Neural cell (in vitro differentiated cells): ENCODE results near the gene THRB.

ENCODE experiments used
- EZH2 ChIP-seq: fragments of 200-600, 300-800 bp; shearing (Covaris generic), sonication (generic); IDR thresholded peaks from 2 replicates; pipeline ENCODE4 v1.6.1; 2014; ENCODE audit warnings: antibody characterized with exemption, low read length, borderline replicate concordance, mild to moderate bottlenecking; ENCODE audit not compliant: insufficient read depth, poor library complexity, severe bottlenecking
- POLR2AphosphoS5 ChIP-seq: IDR thresholded peaks from 2 replicates; pipeline ENCODE4 v1.6.1; 2012
- TAF1 ChIP-seq: IDR thresholded peaks from 2 replicates; pipeline ENCODE4 v1.6.1; 2012; ENCODE audit warnings: low read depth
- TF ChIP-seq, protein P1 (sequence below): fragments of 450-650 bp; IDR thresholded peaks from 2 replicates; pipeline ENCODE4 v1.5.1; 2014; ENCODE audit warnings: antibody characterized with exemption, mild to moderate bottlenecking, moderate library complexity; ENCODE audit not compliant: poor library complexity, severe bottlenecking
- TF ChIP-seq, protein P2 (sequence below): IDR thresholded peaks from 2 replicates; pipeline ENCODE4 v1.6.1; 2012; ENCODE audit warnings: borderline replicate concordance

DNA sequence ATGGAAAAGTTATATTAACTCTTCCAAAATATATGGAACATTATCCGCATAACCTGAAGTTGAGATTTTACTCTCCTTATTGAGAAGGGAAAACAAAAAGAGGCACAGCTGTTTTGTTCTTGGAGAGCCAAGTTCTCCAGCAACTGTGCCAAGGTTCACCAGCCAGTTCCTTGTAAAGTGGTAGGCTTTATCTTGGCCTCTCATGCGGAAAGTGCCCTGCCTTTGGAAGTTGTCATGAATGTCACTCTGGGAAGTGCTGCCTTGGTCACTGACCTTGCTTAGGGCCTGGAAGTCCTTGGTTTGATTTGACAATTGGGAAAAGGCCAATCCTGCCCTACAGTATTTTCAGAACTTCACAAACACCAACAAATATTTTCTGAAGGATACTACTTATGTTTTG lies 44.2 kb upstream of the THRB start:
- TF ChIP-seq, protein P1, sequence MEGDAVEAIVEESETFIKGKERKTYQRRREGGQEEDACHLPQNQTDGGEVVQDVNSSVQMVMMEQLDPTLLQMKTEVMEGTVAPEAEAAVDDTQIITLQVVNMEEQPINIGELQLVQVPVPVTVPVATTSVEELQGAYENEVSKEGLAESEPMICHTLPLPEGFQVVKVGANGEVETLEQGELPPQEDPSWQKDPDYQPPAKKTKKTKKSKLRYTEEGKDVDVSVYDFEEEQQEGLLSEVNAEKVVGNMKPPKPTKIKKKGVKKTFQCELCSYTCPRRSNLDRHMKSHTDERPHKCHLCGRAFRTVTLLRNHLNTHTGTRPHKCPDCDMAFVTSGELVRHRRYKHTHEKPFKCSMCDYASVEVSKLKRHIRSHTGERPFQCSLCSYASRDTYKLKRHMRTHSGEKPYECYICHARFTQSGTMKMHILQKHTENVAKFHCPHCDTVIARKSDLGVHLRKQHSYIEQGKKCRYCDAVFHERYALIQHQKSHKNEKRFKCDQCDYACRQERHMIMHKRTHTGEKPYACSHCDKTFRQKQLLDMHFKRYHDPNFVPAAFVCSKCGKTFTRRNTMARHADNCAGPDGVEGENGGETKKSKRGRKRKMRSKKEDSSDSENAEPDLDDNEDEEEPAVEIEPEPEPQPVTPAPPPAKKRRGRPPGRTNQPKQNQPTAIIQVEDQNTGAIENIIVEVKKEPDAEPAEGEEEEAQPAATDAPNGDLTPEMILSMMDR, result no peak
- TF ChIP-seq TAF1 (no peak), EZH2 (no peak), POLR2AphosphoS5 (no peak)
- TF ChIP-seq, protein P2, sequence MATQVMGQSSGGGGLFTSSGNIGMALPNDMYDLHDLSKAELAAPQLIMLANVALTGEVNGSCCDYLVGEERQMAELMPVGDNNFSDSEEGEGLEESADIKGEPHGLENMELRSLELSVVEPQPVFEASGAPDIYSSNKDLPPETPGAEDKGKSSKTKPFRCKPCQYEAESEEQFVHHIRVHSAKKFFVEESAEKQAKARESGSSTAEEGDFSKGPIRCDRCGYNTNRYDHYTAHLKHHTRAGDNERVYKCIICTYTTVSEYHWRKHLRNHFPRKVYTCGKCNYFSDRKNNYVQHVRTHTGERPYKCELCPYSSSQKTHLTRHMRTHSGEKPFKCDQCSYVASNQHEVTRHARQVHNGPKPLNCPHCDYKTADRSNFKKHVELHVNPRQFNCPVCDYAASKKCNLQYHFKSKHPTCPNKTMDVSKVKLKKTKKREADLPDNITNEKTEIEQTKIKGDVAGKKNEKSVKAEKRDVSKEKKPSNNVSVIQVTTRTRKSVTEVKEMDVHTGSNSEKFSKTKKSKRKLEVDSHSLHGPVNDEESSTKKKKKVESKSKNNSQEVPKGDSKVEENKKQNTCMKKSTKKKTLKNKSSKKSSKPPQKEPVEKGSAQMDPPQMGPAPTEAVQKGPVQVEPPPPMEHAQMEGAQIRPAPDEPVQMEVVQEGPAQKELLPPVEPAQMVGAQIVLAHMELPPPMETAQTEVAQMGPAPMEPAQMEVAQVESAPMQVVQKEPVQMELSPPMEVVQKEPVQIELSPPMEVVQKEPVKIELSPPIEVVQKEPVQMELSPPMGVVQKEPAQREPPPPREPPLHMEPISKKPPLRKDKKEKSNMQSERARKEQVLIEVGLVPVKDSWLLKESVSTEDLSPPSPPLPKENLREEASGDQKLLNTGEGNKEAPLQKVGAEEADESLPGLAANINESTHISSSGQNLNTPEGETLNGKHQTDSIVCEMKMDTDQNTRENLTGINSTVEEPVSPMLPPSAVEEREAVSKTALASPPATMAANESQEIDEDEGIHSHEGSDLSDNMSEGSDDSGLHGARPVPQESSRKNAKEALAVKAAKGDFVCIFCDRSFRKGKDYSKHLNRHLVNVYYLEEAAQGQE, result no peak
